Sigmoid colon (tissue), 7 donors: ENCODE data around the gene FLII. TPM values are rescaled to one million over a fixed set of nuclear protein-coding genes. Genes with fewer than 3 reads are reported as not detected.

Experiments used
- DNase-seq: peaks from one replicate; pipeline ENCODE4 v3.0.0-alpha.2; 2019
- H3K27ac ChIP-seq, 4 donors: fragments of 200-600 bp; sonication (generic); one replicate each; pipeline ENCODE4 v1.5.1; 2016 to 2019; ENCODE audit warnings: mild to moderate bottlenecking in 1 of 4
- H3K27me3 ChIP-seq, 3 donors: fragments of 200-600 bp; sonication (generic); one replicate each; pipeline ENCODE4 v1.5.1; 2019; ENCODE audit warnings: mild to moderate bottlenecking in 1 of 3
- H3K36me3 ChIP-seq, 4 donors: fragments of 200-600 bp; sonication (generic); one replicate each; pipeline ENCODE4 v1.5.1; 2016 to 2019
- H3K4me1 ChIP-seq, 4 donors: fragments of 200-600 bp; sonication (generic); one replicate each; pipeline ENCODE4 v1.5.1; 2017 to 2019
- H3K4me3 ChIP-seq, 4 donors: fragments of 200-600 bp; sonication (generic); one replicate each; pipeline ENCODE4 v1.5.1; 2017 to 2019; ENCODE audit warnings: mild to moderate bottlenecking in 2 of 4, moderate library complexity in 1 of 4
- H3K9me3 ChIP-seq, 4 donors: fragments of 200-600 bp in 3 of 4; sonication (generic) in 3 of 4; one replicate each; pipeline versions ENCODE4 v1.5.1 to v1.6.1; 2013 to 2019
- CTCF ChIP-seq, 4 experiments: fragments of 450-650 bp in 3 of 4; fragments of 200-600 bp in 1 of 4; IDR thresholded peaks; one replicate each; pipeline ENCODE4 v1.5.1; 2016 to 2019; ENCODE audit warnings: antibody characterized with exemption in 4 of 4, mild to moderate bottlenecking in 3 of 4, moderate library complexity in 2 of 4
- EP300 ChIP-seq, 4 donors: sonication (generic); formaldehyde crosslinking; IDR thresholded peaks; one replicate each; pipeline ENCODE4 v1.6.1; 2017; ENCODE audit warnings: antibody characterized with exemption in 4 of 4
- POLR2A ChIP-seq, 2 donors: fragments of 450-650 bp; IDR thresholded peaks; one replicate each; pipeline ENCODE4 v1.6.1; 2016; ENCODE audit warnings: antibody characterized with exemption in 2 of 2, mild to moderate bottlenecking in 2 of 2, moderate library complexity in 2 of 2
- POLR2AphosphoS5 ChIP-seq, 4 donors: sonication (generic); formaldehyde crosslinking; IDR thresholded peaks; one replicate each; pipeline ENCODE4 v1.6.1; 2017; ENCODE audit warnings: antibody characterized with exemption in 4 of 4
- WGBS, 2 donors: extraction: QIAGEN DNeasy Blood & Tissue Kit; methylation state at CpG; one replicate each; pipeline ENCODE4 v1.1.7; 2013; 5-methylcytosine and 5-hydroxymethylcytosine counted together
- intact Hi-C: fragments of 100-400 bp; cut with DNase I; formaldehyde crosslinking; loops from one replicate; pipeline ENCODE4 v1.15.1; 2023
- polyA plus RNA-seq, 3 donors: library from polyadenylated mRNA; stranded (reverse); fragments of 200-250 nt; gene quantifications; one replicate each; pipeline ENCODE4 v1.2.3, GENCODE V29; 2013
- total RNA-seq, 4 donors: library from RNA; depleted of rRNA; stranded (reverse); fragments of >200 nt; gene quantifications; one replicate each; pipeline ENCODE4 v1.1.0, GENCODE V29; 2016
- donor health status: healthy with polysubstance abuse.
- donor health status: Bipolar disorder and iron deficiency.
- donor health status: healthy.

The FLII gene
- total and polyA plus RNA-seq, 7 donors = 115 to 422 (median 222) TPM

GRCh38 chr17:18285296-18285695, 26.8 kb upstream of the FLII start:
- intact Hi-C loops = no loop called here
- H3K36me3 ChIP-seq = peaks cover 15 to 96% (median 64%) of the 10 kb centered on the region in 4 donors
- TF ChIP-seq POLR2AphosphoS5 (IDR thresholded peaks at IDR 0.05) (no peak), EP300 (IDR thresholded peaks at IDR 0.05) (no peak), CTCF (IDR thresholded peaks at IDR 0.05) (no peak), POLR2A (IDR thresholded peaks at IDR 0.05) (no peak)

GRCh38 chr17:18281788-18282187, 23.2 kb upstream of the FLII start:
- 91 to 95% methylated on average over 6 of the region's 6 CpGs for WGBS, 2 donors
- peaks cover 17 to 99% (median 67%) of the 10 kb centered on the region in 4 donors for H3K36me3 ChIP-seq

More at GRCh38 chr17:18285296-18285695, 26.8 kb upstream of the FLII start:
- H3K27ac ChIP-seq = no peak overlapping the region
- H3K9me3 ChIP-seq = no peaks in the 10 kb centered on the region
- H3K4me3 ChIP-seq = no peak overlapping the region
- WGBS, 2 donors = 96 to 97% methylated on average over 11 of the region's 11 CpGs
- H3K27me3 ChIP-seq = no peaks in the 10 kb centered on the region
- DNase-seq = no peak
- H3K4me1 ChIP-seq = no peaks in the 10 kb centered on the region

GRCh38 chr17:18280766-18281371, 22.3 kb upstream of the FLII start:
- H3K27me3 ChIP-seq = no peaks in the 10 kb centered on the region
- intact Hi-C loops = no loop called here
- no peak overlapping the region for H3K4me3 ChIP-seq
- 46 to 70% methylated on average over 5 of the region's 5 CpGs for WGBS, 2 donors
- H3K9me3 ChIP-seq = no peaks in the 10 kb centered on the region
- TF ChIP-seq CTCF (IDR thresholded peaks at IDR 0.05) (no peak), POLR2A (IDR thresholded peaks at IDR 0.05) (no peak), POLR2AphosphoS5 (IDR thresholded peaks at IDR 0.05) (no peak), EP300 (IDR thresholded peaks at IDR 0.05) (no peak)
- H3K36me3 ChIP-seq = peaks cover 17 to 99% (median 70%) of the 10 kb centered on the region in 4 donors
- no peaks in the 10 kb centered on the region for H3K4me1 ChIP-seq
- no peak for DNase-seq
- no peak overlapping the region for H3K27ac ChIP-seq

More at GRCh38 chr17:18281788-18282187, 23.2 kb upstream of the FLII start:
- H3K27ac ChIP-seq = no peak overlapping the region
- no peak overlapping the region for H3K4me3 ChIP-seq
- no peaks in the 10 kb centered on the region for H3K27me3 ChIP-seq
- no peak for DNase-seq
- no peaks in the 10 kb centered on the region for H3K4me1 ChIP-seq
- TF ChIP-seq POLR2AphosphoS5 (IDR thresholded peaks at IDR 0.05) (no peak), POLR2A (IDR thresholded peaks at IDR 0.05) (no peak), CTCF (IDR thresholded peaks at IDR 0.05) (no peak), EP300 (IDR thresholded peaks at IDR 0.05) (no peak)
- intact Hi-C loops = no loop called here
- no peaks in the 10 kb centered on the region for H3K9me3 ChIP-seq

- Histone ChIP-seq H3K9me3 (no peaks in the 10 kb centered on the region), H3K4me3 (no peak overlapping the region), H3K36me3 (peaks cover 16 to 94% (median 68%) of the 10 kb centered on the region in 4 donors), H3K27me3 (no peaks in the 10 kb centered on the region), H3K4me1 (no peaks in the 10 kb centered on the region), H3K27ac (no peak overlapping the region)
- intact Hi-C loops = no loop called here
- no peak for DNase-seq
- TF ChIP-seq EP300 (IDR thresholded peaks at IDR 0.05) (no peak), POLR2A (IDR thresholded peaks at IDR 0.05) (no peak), CTCF (IDR thresholded peaks at IDR 0.05) (no peak), POLR2AphosphoS5 (IDR thresholded peaks at IDR 0.05) (no peak)
- WGBS, 2 donors = 93 to 98% methylated on average over 4 of the region's 4 CpGs
Observed at GRCh38 chr17:18280249-18280648, 21.7 kb upstream of the FLII start.

- Histone ChIP-seq H3K9me3 (no peaks in the 10 kb centered on the region), H3K36me3 (peaks cover 15 to 91% (median 66%) of the 10 kb centered on the region in 4 donors)
- TF ChIP-seq POLR2AphosphoS5 (IDR thresholded peaks at IDR 0.05) = no peak
- no peak for TF ChIP-seq CTCF (IDR thresholded peaks at IDR 0.05)
- TF ChIP-seq EP300 (IDR thresholded peaks at IDR 0.05) = no peak
- no peak for TF ChIP-seq POLR2A (IDR thresholded peaks at IDR 0.05)
Observed at GRCh38 chr17:18278867-18279266, 20.3 kb upstream of the FLII start.

More at GRCh38 chr17:18278867-18279266, 20.3 kb upstream of the FLII start:
- WGBS, 2 donors = 93 to 94% methylated on average over 3 of the region's 3 CpGs
- Histone ChIP-seq H3K4me1 (no peaks in the 10 kb centered on the region), H3K27ac (no peak overlapping the region), H3K4me3 (no peak overlapping the region), H3K27me3 (no peaks in the 10 kb centered on the region)
- intact Hi-C loops = no loop called here
- no peak for DNase-seq
